Astrocyte (in vitro differentiated cells and primary cell): ENCODE results near the gene TEX19. TPM values are rescaled to one million over a fixed set of nuclear protein-coding genes. Genes with fewer than 3 reads are reported as not detected.

Experiments used
- DNase-seq: peaks from one replicate; pipeline ENCODE4 v3.0.0-alpha.2; 2010; ENCODE audit warnings: low read depth
- FAIRE-seq: peaks from 2 replicates; lab custom pipeline; 2011; peaks lifted over from hg19 to GRCh38; lab: Jason Lieb, UNC
- H2AFZ ChIP-seq: 2 replicates; pipeline ENCODE4 v1.6.0; 2012; ENCODE audit warnings: low read depth, low read length, inconsistent platforms
- H3K27ac ChIP-seq: 2 replicates; pipeline ENCODE4 v1.5.1; 2011; ENCODE audit warnings: low read depth, low read length, inconsistent platforms
- H3K27me3 ChIP-seq: 2 replicates; pipeline ENCODE4 v1.6.0; 2011; ENCODE audit warnings: low read length, inconsistent platforms; ENCODE audit not compliant: insufficient read depth
- H3K36me3 ChIP-seq: 2 replicates; pipeline ENCODE4 v1.5.1; 2011; ENCODE audit warnings: low read length, inconsistent platforms; ENCODE audit not compliant: insufficient read depth
- H3K4me1 ChIP-seq: 2 replicates; pipeline ENCODE4 v1.5.1; 2011; ENCODE audit warnings: low read length, inconsistent platforms; ENCODE audit not compliant: insufficient read depth
- H3K4me2 ChIP-seq: 2 replicates; pipeline ENCODE4 v1.6.0; 2012; ENCODE audit warnings: low read length, inconsistent platforms
- H3K4me3 ChIP-seq: 2 replicates; pipeline ENCODE4 v1.5.1; 2011; ENCODE audit warnings: low read depth, mild to moderate bottlenecking, low read length, inconsistent platforms; ENCODE audit not compliant: insufficient read depth
- H3K79me2 ChIP-seq: 2 replicates; pipeline ENCODE4 v1.6.0; 2012; ENCODE audit warnings: mild to moderate bottlenecking, low read length, inconsistent platforms; ENCODE audit not compliant: insufficient read depth
- H3K9ac ChIP-seq: 2 replicates; pipeline ENCODE4 v1.6.0; 2012; ENCODE audit warnings: mild to moderate bottlenecking, low read length, inconsistent platforms
- H3K9me3 ChIP-seq: 2 replicates; pipeline ENCODE4 v1.5.1; 2012; ENCODE audit warnings: low read depth, mild to moderate bottlenecking, low read length, inconsistent platforms; ENCODE audit not compliant: insufficient read depth
- H4K20me1 ChIP-seq: 2 replicates; pipeline ENCODE4 v1.6.0; 2012; ENCODE audit warnings: low read length, inconsistent platforms; ENCODE audit not compliant: insufficient read depth
- H3K27ac Mint-ChIP-seq: one replicate; pipeline ENCODE4 v1.8.0; 2021; ENCODE audit warnings: mild to moderate bottlenecking, mixed read lengths; ENCODE audit not compliant: unreplicated experiment
- H3K27me3 Mint-ChIP-seq: one replicate; pipeline ENCODE4 v1.8.0; 2021; ENCODE audit warnings: low read depth, mixed read lengths; ENCODE audit not compliant: unreplicated experiment
- H3K36me3 Mint-ChIP-seq: one replicate; pipeline ENCODE4 v1.8.0; 2021; ENCODE audit warnings: low read depth, mixed read lengths; ENCODE audit not compliant: unreplicated experiment
- H3K4me1 Mint-ChIP-seq: one replicate; pipeline ENCODE4 v1.8.0; 2021; ENCODE audit warnings: low read depth, mixed read lengths; ENCODE audit not compliant: unreplicated experiment
- H3K4me3 Mint-ChIP-seq: one replicate; pipeline ENCODE4 v1.8.0; 2021; ENCODE audit warnings: mild to moderate bottlenecking, moderate library complexity, mixed read lengths; ENCODE audit not compliant: unreplicated experiment
- H3K9me3 Mint-ChIP-seq: one replicate; pipeline ENCODE4 v1.8.0; 2021; ENCODE audit warnings: mild to moderate bottlenecking, mixed read lengths; ENCODE audit not compliant: unreplicated experiment
- EZH2 ChIP-seq: IDR thresholded peaks from 2 replicates; pipeline ENCODE4 v1.6.1; 2012; ENCODE audit warnings: mild to moderate bottlenecking, low read length, inconsistent platforms; ENCODE audit not compliant: insufficient read depth
- total RNA-seq: library from RNA; stranded (reverse); gene quantifications from 2 replicates; pipeline ENCODE4 v1.2.1, GENCODE V29; 2021
- TF ChIP-seq, protein P1 (sequence below): IDR thresholded peaks from 2 replicates; pipeline ENCODE4 v1.5.1; 2011; ENCODE audit warnings: low read depth, mild to moderate bottlenecking, inconsistent platforms, low read length, moderate library complexity; ENCODE audit not compliant: insufficient read depth

TEX19 gene
- total RNA-seq, 1 donor from 2014 or later = not detected

DNA sequence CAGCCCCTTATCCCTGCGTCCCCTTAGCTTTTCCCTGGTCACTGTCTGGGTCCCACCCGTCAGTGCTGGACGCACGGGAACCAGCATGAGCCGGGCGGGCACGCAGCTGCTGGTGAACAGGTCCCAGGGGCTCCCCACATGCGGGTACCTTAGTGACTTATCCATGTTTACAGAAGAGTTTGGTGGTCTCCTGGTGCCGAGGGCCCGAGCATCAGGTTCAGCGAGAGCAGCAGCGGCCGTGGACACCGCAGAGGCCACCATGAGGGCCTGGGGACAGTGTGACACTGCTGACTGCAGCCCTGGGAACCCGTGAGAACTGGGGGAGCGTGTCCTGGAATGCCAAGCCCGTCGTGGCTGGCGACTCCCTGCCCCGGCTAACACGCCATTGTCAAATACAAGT, 48.2 kb upstream of the TEX19 start:
- H3K9ac ChIP-seq = no peak overlapping the region
- peaks cover 23% of the 10 kb centered on the region for H3K27me3 ChIP-seq
- H3K4me2 ChIP-seq = no peak overlapping the region
- no peak overlapping the region for H2AFZ ChIP-seq
- H3K9me3 Mint-ChIP-seq = no peaks in the 10 kb centered on the region
- TF ChIP-seq, protein P1, sequence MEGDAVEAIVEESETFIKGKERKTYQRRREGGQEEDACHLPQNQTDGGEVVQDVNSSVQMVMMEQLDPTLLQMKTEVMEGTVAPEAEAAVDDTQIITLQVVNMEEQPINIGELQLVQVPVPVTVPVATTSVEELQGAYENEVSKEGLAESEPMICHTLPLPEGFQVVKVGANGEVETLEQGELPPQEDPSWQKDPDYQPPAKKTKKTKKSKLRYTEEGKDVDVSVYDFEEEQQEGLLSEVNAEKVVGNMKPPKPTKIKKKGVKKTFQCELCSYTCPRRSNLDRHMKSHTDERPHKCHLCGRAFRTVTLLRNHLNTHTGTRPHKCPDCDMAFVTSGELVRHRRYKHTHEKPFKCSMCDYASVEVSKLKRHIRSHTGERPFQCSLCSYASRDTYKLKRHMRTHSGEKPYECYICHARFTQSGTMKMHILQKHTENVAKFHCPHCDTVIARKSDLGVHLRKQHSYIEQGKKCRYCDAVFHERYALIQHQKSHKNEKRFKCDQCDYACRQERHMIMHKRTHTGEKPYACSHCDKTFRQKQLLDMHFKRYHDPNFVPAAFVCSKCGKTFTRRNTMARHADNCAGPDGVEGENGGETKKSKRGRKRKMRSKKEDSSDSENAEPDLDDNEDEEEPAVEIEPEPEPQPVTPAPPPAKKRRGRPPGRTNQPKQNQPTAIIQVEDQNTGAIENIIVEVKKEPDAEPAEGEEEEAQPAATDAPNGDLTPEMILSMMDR = no peak
- no peak for TF ChIP-seq EZH2
- no peaks in the 10 kb centered on the region for H3K9me3 ChIP-seq
- DNase-seq = no peak
- no peaks in the 10 kb centered on the region for H3K36me3 Mint-ChIP-seq
- H3K4me1 ChIP-seq = no peaks in the 10 kb centered on the region
- H3K27me3 Mint-ChIP-seq = peaks cover 47% of the 10 kb centered on the region
- H3K36me3 ChIP-seq = no peaks in the 10 kb centered on the region
- no peaks in the 10 kb centered on the region for H3K79me2 ChIP-seq
- H4K20me1 ChIP-seq = no peaks in the 10 kb centered on the region
- H3K4me3 ChIP-seq = no peak overlapping the region
- no peak for FAIRE-seq
- H3K27ac ChIP-seq = no peak overlapping the region
- H3K4me1 Mint-ChIP-seq = no peaks in the 10 kb centered on the region
- H3K27ac Mint-ChIP-seq = no peak overlapping the region
- H3K4me3 Mint-ChIP-seq = no peak overlapping the region

DNA sequence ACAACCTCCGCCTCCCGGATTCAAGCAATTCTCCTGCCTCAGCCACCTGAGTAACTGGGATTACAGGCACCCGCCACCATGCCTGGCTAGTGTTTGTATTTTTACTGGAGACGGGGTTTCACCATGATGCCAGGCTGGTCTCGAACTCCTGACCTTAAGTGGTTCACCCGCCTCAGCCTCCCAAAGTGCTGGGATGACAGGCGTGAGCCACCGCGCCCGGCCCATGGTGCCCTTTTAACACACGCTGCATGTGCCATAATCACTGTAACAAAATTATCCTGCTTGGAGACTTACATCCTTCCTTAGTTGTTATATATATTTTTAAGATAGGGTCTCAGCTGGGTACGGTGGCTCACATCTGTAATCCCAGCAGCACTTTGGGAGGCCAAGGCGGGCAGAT, 47.1 kb upstream of the TEX19 start:
- H3K4me1 ChIP-seq = no peaks in the 10 kb centered on the region
- TF ChIP-seq, protein P1 = no peak
- TF ChIP-seq EZH2 = no peak
- H3K27me3 Mint-ChIP-seq = peaks cover 44% of the 10 kb centered on the region
- DNase-seq (no peak), FAIRE-seq (no peak)
- no peak overlapping the region for H3K4me3 Mint-ChIP-seq
- H3K79me2 ChIP-seq = no peaks in the 10 kb centered on the region
- no peaks in the 10 kb centered on the region for H3K9me3 ChIP-seq
- H3K4me2 ChIP-seq = no peak overlapping the region
- no peaks in the 10 kb centered on the region for H3K4me1 Mint-ChIP-seq
- no peak overlapping the region for H3K27ac Mint-ChIP-seq
- no peak overlapping the region for H3K27ac ChIP-seq
- H3K36me3 ChIP-seq = no peaks in the 10 kb centered on the region
- H3K27me3 ChIP-seq = peaks cover 27% of the 10 kb centered on the region
- no peaks in the 10 kb centered on the region for H3K9me3 Mint-ChIP-seq
- no peak overlapping the region for H3K4me3 ChIP-seq
- no peaks in the 10 kb centered on the region for H3K36me3 Mint-ChIP-seq
- H3K9ac ChIP-seq = no peak overlapping the region
- H2AFZ ChIP-seq = no peak overlapping the region
- no peaks in the 10 kb centered on the region for H4K20me1 ChIP-seq

DNA sequence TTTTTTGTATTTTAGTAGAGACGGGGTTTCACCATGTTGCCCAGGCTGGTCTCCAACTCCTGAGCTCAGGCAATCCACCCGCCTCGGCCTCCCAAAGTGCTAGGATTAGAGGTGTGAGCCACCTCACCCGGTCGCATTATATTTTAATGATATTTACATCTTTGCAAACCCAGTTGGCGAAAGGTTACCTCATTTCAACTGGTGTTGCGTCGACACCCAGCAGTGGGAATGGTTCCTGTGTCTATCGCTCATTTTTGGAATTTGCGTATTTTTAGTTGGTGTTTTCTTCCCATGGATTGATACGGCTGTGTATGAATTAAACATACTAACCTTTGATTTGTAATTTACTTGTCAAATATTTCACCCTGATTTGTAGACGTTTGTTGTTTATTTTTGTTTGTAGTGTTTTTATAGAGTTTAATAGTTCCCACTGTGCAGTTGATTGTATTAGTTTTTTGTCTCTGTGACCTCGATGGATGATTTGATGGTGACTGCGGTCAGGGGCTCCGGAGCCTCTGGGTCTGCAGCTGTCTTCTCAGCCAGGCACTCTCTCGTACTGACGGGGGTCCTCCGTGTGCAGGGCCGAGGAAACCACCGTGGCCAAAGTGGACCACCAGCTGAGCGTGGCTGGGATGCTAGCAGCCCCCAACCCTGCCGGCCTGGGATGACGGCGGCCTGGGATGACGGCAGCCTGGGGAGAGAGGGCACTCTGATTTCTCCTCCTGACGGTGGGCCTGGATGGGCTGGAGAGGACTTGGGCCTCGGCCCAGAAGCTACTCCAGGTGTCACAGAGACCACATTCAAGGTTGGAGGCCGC, 45.6 kb upstream of the TEX19 start:
- no peak overlapping the region for H3K4me2 ChIP-seq
- no peaks in the 10 kb centered on the region for H3K4me1 Mint-ChIP-seq
- no peaks in the 10 kb centered on the region for H3K36me3 ChIP-seq
- H3K9me3 Mint-ChIP-seq = no peaks in the 10 kb centered on the region
- H2AFZ ChIP-seq = no peak overlapping the region
- H3K79me2 ChIP-seq = no peaks in the 10 kb centered on the region
- H3K9ac ChIP-seq = no peak overlapping the region
- no peaks in the 10 kb centered on the region for H3K4me1 ChIP-seq
- no peak for FAIRE-seq
- H3K27me3 ChIP-seq = peaks cover 24% of the 10 kb centered on the region
- TF ChIP-seq EZH2 = no peak
- TF ChIP-seq, protein P1 = no peak
- H3K27ac Mint-ChIP-seq = no peak overlapping the region
- no peaks in the 10 kb centered on the region for H3K36me3 Mint-ChIP-seq
- H4K20me1 ChIP-seq = no peaks in the 10 kb centered on the region
- H3K4me3 Mint-ChIP-seq = no peak overlapping the region
- no peaks in the 10 kb centered on the region for H3K9me3 ChIP-seq
- DNase-seq = no peak
- peaks cover 39% of the 10 kb centered on the region for H3K27me3 Mint-ChIP-seq
- no peak overlapping the region for H3K27ac ChIP-seq
- no peak overlapping the region for H3K4me3 ChIP-seq
